Panc1 (cell line): ENCODE data around the gene NDUFB8. TPM values are rescaled to one million over a fixed set of nuclear protein-coding genes. Genes with fewer than 3 reads are reported as not detected.

ENCODE experiments used
- ATAC-seq: fragments of 200-7000 bp; cut with Tn5 transposase; 2 replicates; pipeline ENCODE4 v1.9.1; 2020; ENCODE audit warnings: mild to moderate bottlenecking, moderate library complexity
- BruUV-seq: library from RNA; stranded (reverse); fragments of 400-500 nt; replicated peaks from 2 replicates; lab custom pipeline; 2021; lab: Mats Ljungman, UMichigan
- CTCF ChIA-PET: fragments of 300-600 bp; sonication (Branson Sonifier 250); formaldehyde crosslinking; loops from one replicate; lab custom pipeline; 2022; ENCODE audit warnings: antibody characterized with exemption; lab: Charles Lee
- POLR2A ChIA-PET: fragments of 300-600 bp; sonication (Branson Sonifier 250); formaldehyde crosslinking; loops from one replicate; lab custom pipeline; 2022; ENCODE audit warnings: antibody characterized with exemption; lab: Charles Lee
- DNase-seq: peaks from one replicate; pipeline ENCODE4 v3.0.0-alpha.2; 2010; ENCODE audit warnings: low read depth, low spot score
- H3K27ac ChIP-seq: 2 replicates; pipeline ENCODE4 v1.5.1; 2011; ENCODE audit warnings: mild to moderate bottlenecking, low read length, inconsistent platforms
- H3K27me3 ChIP-seq: fragments of 200-500 bp; sonication (Bioruptor generic); 2 replicates; pipeline ENCODE4 v1.6.0; 2014; ENCODE audit warnings: low read length, inconsistent platforms; ENCODE audit not compliant: control insufficient read depth, insufficient read depth
- H3K36me3 ChIP-seq: fragments of 200-500 bp; sonication (Bioruptor generic); 2 replicates; pipeline ENCODE4 v1.5.1; 2014; ENCODE audit warnings: inconsistent platforms, mild to moderate bottlenecking, low read length, moderate library complexity; ENCODE audit not compliant: control insufficient read depth, insufficient read depth
- H3K4me1 ChIP-seq: 2 replicates; pipeline ENCODE4 v1.5.1; 2011; ENCODE audit warnings: inconsistent platforms, mild to moderate bottlenecking, low read length, moderate library complexity; ENCODE audit not compliant: control insufficient read depth, insufficient read depth
- H3K4me3 ChIP-seq, 2 experiments: 2 replicates each; pipeline ENCODE4 v1.5.1; 2011 to 2012; ENCODE audit warnings: low read depth in 2 of 2, low read length in 2 of 2, mild to moderate bottlenecking in 2 of 2, inconsistent platforms in 1 of 2, moderate library complexity in 1 of 2
- H3K9me3 ChIP-seq: fragments of 200-500 bp; sonication (Bioruptor generic); 2 replicates; pipeline ENCODE4 v1.5.1; 2014; ENCODE audit warnings: low read depth, mild to moderate bottlenecking, inconsistent platforms, low read length, moderate library complexity; ENCODE audit not compliant: control insufficient read depth, insufficient read depth
- CTCF ChIP-seq: fragments of 450-650 bp; IDR thresholded peaks from 2 replicates; pipeline ENCODE4 v1.5.1; 2017; ENCODE audit warnings: mild to moderate bottlenecking
- POLR2AphosphoS5 ChIP-seq: IDR thresholded peaks from 2 replicates; pipeline ENCODE4 v1.6.1; 2012; ENCODE audit warnings: mild to moderate bottlenecking, low read depth, low read length, moderate library complexity
- SIN3A ChIP-seq: IDR thresholded peaks from 2 replicates; pipeline ENCODE4 v1.6.1; 2012; ENCODE audit warnings: low read depth, mild to moderate bottlenecking, low read length, moderate library complexity, borderline replicate concordance; ENCODE audit not compliant: insufficient read depth
- TCF7L2 ChIP-seq: IDR thresholded peaks from 2 replicates; pipeline ENCODE4 v1.6.1; 2011; ENCODE audit warnings: mild to moderate bottlenecking, low read depth, low read length, inconsistent platforms
- in situ Hi-C: cut with HindIII; loops from 2 replicates; pipeline ENCODE4 v1.10.0; 2016; ENCODE audit warnings: low sequenced_read_pairs, low pct_unique_long_range_greater_than_20kb
- intact Hi-C: fragments of 100-400 bp; cut with micrococcal nuclease; formaldehyde crosslinking; loops from one replicate; pipeline ENCODE4 v1.10.0; 2022; ENCODE audit not compliant: unreplicated experiment
- total RNA-seq: library from RNA; stranded (reverse); gene quantifications from one replicate; pipeline ENCODE4 v1.2.1, GENCODE V29; 2021; ENCODE audit not compliant: unreplicated experiment
- TF ChIP-seq, protein P1 (sequence below), 2 experiments: IDR thresholded peaks; 2 replicates each; pipeline ENCODE4 v1.6.1; 2011 to 2012; ENCODE audit warnings: low read depth in 2 of 2, control low read depth in 1 of 2, low read length in 1 of 2, mild to moderate bottlenecking in 1 of 2, moderate library complexity in 1 of 2; ENCODE audit not compliant: insufficient read depth in 1 of 2

Gene NDUFB8
- total RNA-seq, 1 experiment from 2014 or later = 242 TPM

- Histone ChIP-seq H3K36me3 (peaks cover 14% of the 10 kb centered on the region), H3K4me3 (no peak overlapping the region), H3K9me3 (no peaks in the 10 kb centered on the region), H3K27ac (no peak overlapping the region), H3K4me1 (peaks cover 29% of the 10 kb centered on the region), H3K27me3 (no peaks in the 10 kb centered on the region)
- intact Hi-C loops (no loop called here), in situ Hi-C loops (no loop called here)
- ChIA-PET POLR2A (no interaction called here), CTCF (no interaction called here)
- no TSS peak for BruUV-seq
- DNase-seq (no peak), ATAC-seq (no peak)
- TF ChIP-seq TCF7L2 (no peak), SIN3A (no peak), POLR2AphosphoS5 (no peak), CTCF (no peak)
- TF ChIP-seq, protein P1, sequence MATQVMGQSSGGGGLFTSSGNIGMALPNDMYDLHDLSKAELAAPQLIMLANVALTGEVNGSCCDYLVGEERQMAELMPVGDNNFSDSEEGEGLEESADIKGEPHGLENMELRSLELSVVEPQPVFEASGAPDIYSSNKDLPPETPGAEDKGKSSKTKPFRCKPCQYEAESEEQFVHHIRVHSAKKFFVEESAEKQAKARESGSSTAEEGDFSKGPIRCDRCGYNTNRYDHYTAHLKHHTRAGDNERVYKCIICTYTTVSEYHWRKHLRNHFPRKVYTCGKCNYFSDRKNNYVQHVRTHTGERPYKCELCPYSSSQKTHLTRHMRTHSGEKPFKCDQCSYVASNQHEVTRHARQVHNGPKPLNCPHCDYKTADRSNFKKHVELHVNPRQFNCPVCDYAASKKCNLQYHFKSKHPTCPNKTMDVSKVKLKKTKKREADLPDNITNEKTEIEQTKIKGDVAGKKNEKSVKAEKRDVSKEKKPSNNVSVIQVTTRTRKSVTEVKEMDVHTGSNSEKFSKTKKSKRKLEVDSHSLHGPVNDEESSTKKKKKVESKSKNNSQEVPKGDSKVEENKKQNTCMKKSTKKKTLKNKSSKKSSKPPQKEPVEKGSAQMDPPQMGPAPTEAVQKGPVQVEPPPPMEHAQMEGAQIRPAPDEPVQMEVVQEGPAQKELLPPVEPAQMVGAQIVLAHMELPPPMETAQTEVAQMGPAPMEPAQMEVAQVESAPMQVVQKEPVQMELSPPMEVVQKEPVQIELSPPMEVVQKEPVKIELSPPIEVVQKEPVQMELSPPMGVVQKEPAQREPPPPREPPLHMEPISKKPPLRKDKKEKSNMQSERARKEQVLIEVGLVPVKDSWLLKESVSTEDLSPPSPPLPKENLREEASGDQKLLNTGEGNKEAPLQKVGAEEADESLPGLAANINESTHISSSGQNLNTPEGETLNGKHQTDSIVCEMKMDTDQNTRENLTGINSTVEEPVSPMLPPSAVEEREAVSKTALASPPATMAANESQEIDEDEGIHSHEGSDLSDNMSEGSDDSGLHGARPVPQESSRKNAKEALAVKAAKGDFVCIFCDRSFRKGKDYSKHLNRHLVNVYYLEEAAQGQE (IDR thresholded peaks at IDR 0.05; ENCODE audit: insufficient read depth in 1 of 2, low read depth in 2 of 2, low read length in 1 of 2) = no peak
These were observed 2.1 kb upstream of the NDUFB8 start for GRCh38 chr10:100531761-100532160.

GRCh38 chr10:100528921-100529474 is 673 bp downstream of the NDUFB8 start:
- ChIA-PET POLR2A (interaction anchor here (0.7 kb wide), 1 partner anchor 103 kb away, joined by 4 read pairs; no protein-coding TSS in a partner anchor), CTCF (no interaction called here)
- no peaks in the 10 kb centered on the region for H3K27me3 ChIP-seq
- DNase-seq (no peak), ATAC-seq (no peak; the same call in none of the 2 replicates)
- BruUV-seq = no TSS peak
- TF ChIP-seq TCF7L2 (no peak), SIN3A (0 out of 2 replicates have a peak, but pooled peaks have one; percentile 13), CTCF (no peak)
- TF ChIP-seq, protein P1 (IDR thresholded peaks at IDR 0.05; ENCODE audit: insufficient read depth in 1 of 2, low read depth in 2 of 2, low read length in 1 of 2) = no peak
- H3K9me3 ChIP-seq = no peaks in the 10 kb centered on the region
- peaks cover 15% of the 10 kb centered on the region for H3K4me1 ChIP-seq
- H3K36me3 ChIP-seq = peaks cover 7% of the 10 kb centered on the region
- intact Hi-C loops (no loop called here), in situ Hi-C loops (no loop called here)
- peak overlapping the region; percentile 78 for H3K27ac ChIP-seq
- H3K4me3 ChIP-seq = peak overlapping the region; percentile 77 to 78
